BLaER1 treated with 17β-estradiol and CSF1 and Interleukin-3, amounts not matched to agents 10 nM and 100 nM (cell line): Measurements from ENCODE around the gene CPLANE1.

Experiments
- H3K27ac ChIP-seq, 11 experiments: shearing (Covaris generic); formaldehyde crosslinking; 2 replicates each; pipeline ENCODE4 v1.8.1; 2022
- H3K27me3 ChIP-seq, 11 experiments: shearing (Covaris generic); formaldehyde crosslinking; 2 replicates each; pipeline ENCODE4 v1.8.1; 2022
- H3K36me3 ChIP-seq, 11 experiments: shearing (Covaris generic); formaldehyde crosslinking; 2 replicates each; pipeline ENCODE4 v1.8.1; 2022
- H3K4me1 ChIP-seq, 10 experiments: shearing (Covaris generic); formaldehyde crosslinking; 2 replicates each; pipeline ENCODE4 v1.8.1; 2022
- H3K4me2 ChIP-seq, 11 experiments: shearing (Covaris generic); formaldehyde crosslinking; 2 replicates each; pipeline ENCODE4 v1.8.1; 2022
- H3K4me3 ChIP-seq, 10 experiments: shearing (Covaris generic); formaldehyde crosslinking; 2 replicates each; pipeline ENCODE4 v1.8.1; 2022
- H3K9ac ChIP-seq, 11 experiments: shearing (Covaris generic); formaldehyde crosslinking; 2 replicates each; pipeline ENCODE4 v1.8.1; 2022
- H3K9me3 ChIP-seq, 11 experiments: shearing (Covaris generic); formaldehyde crosslinking; replicated peaks in 1 of 11; 2 replicates each; pipeline ENCODE4 v1.8.1; 2022
- H4K20me1 ChIP-seq, 11 experiments: shearing (Covaris generic); formaldehyde crosslinking; 2 replicates each; pipeline ENCODE4 v1.8.1; 2022
- Cebpa-rat ChIP-seq, 11 experiments: shearing (Covaris generic); IDR thresholded peaks; 2 replicates each; pipeline ENCODE4 v1.8.1; 2022

CPLANE1 gene

GRCh38 chr5:37071901-37072581 is 177.1 kb downstream of the CPLANE1 start:
- Histone ChIP-seq H3K9me3 (no peaks in the 10 kb centered on the region), H3K4me3 (no peak overlapping the region), H3K4me1 (no peaks in the 10 kb centered on the region), H3K9ac (no peak overlapping the region), H3K27me3 (no peaks in the 10 kb centered on the region), H4K20me1 (no peaks in the 10 kb centered on the region), H3K4me2 (no peak overlapping the region), H3K36me3 (peaks cover 0 to 8% (median 0%) of the 10 kb centered on the region in 11 experiments; a peak in 3 of 22 replicates), H3K27ac (no peak overlapping the region)
- no peak for TF ChIP-seq Cebpa-rat (IDR thresholded peaks at IDR 0.05)

- no peaks in the 10 kb centered on the region for H4K20me1 ChIP-seq
- no peaks in the 10 kb centered on the region for H3K9me3 ChIP-seq
- H3K4me1 ChIP-seq: no peaks in the 10 kb centered on the region
- no peak overlapping the region for H3K9ac ChIP-seq
- H3K27ac ChIP-seq: no peak overlapping the region
- no peak overlapping the region for H3K4me3 ChIP-seq
- H3K4me2 ChIP-seq: no peak overlapping the region
- H3K36me3 ChIP-seq: peaks cover 0 to 13% (median 4%) of the 10 kb centered on the region in 11 experiments; a peak in 7 of 22 replicates
- no peaks in the 10 kb centered on the region for H3K27me3 ChIP-seq
- TF ChIP-seq Cebpa-rat (IDR thresholded peaks at IDR 0.05): no peak
Observed at GRCh38 chr5:37071487-37071886, 177.7 kb downstream of the CPLANE1 start.

GRCh38 chr5:37064442-37064841 is 184.7 kb downstream of the CPLANE1 start:
- Histone ChIP-seq H3K4me2 (no peak overlapping the region), H3K4me1 (no peaks in the 10 kb centered on the region), H3K4me3 (no peak overlapping the region), H3K27me3 (no peaks in the 10 kb centered on the region), H3K9ac (no peak overlapping the region), H3K9me3 (no peaks in the 10 kb centered on the region), H4K20me1 (peaks cover 0 to 6% (median 0%) of the 10 kb centered on the region in 11 experiments; a peak in 3 of 22 replicates), H3K36me3 (peaks cover 56 to 79% (median 69%) of the 10 kb centered on the region in 11 experiments), H3K27ac (no peak overlapping the region)
- no peak for TF ChIP-seq Cebpa-rat (IDR thresholded peaks at IDR 0.05)

GRCh38 chr5:37063739-37064138 is 185.4 kb downstream of the CPLANE1 start:
- Histone ChIP-seq H3K27ac (no peak overlapping the region), H3K9me3 (no peaks in the 10 kb centered on the region), H3K4me2 (no peak overlapping the region), H3K27me3 (no peaks in the 10 kb centered on the region), H3K4me3 (no peak overlapping the region), H3K4me1 (no peaks in the 10 kb centered on the region), H3K9ac (no peak overlapping the region), H3K36me3 (peaks cover 63 to 86% (median 76%) of the 10 kb centered on the region in 11 experiments), H4K20me1 (peaks cover 0 to 6% (median 0%) of the 10 kb centered on the region in 11 experiments; a peak in 3 of 22 replicates)
- TF ChIP-seq Cebpa-rat (IDR thresholded peaks at IDR 0.05): no peak

GRCh38 chr5:37060030-37060429 is 189.1 kb downstream of the CPLANE1 start:
- no peak for TF ChIP-seq Cebpa-rat (IDR thresholded peaks at IDR 0.05)
- no peak overlapping the region for H3K9ac ChIP-seq
- H3K36me3 ChIP-seq: peaks cover 93 to 100% (median 98%) of the 10 kb centered on the region in 11 experiments
- H3K4me2 ChIP-seq: no peak overlapping the region
- no peaks in the 10 kb centered on the region for H3K27me3 ChIP-seq
- H3K4me3 ChIP-seq: no peak overlapping the region
- H3K27ac ChIP-seq: no peak overlapping the region
- no peaks in the 10 kb centered on the region for H3K9me3 ChIP-seq
- H3K4me1 ChIP-seq: no peaks in the 10 kb centered on the region
- H4K20me1 ChIP-seq: peaks cover 0 to 6% (median 0%) of the 10 kb centered on the region in 11 experiments; a peak in 4 of 22 replicates

- Histone ChIP-seq H3K9me3 (no peaks in the 10 kb centered on the region), H3K27ac (no peak overlapping the region), H3K27me3 (no peaks in the 10 kb centered on the region), H3K4me1 (no peaks in the 10 kb centered on the region), H3K36me3 (peaks cover 92 to 100% (median 97%) of the 10 kb centered on the region in 11 experiments), H3K4me3 (no peak overlapping the region), H3K4me2 (no peak overlapping the region), H4K20me1 (peaks cover 0 to 6% (median 0%) of the 10 kb centered on the region in 11 experiments; a peak in 3 of 22 replicates), H3K9ac (no peak overlapping the region)
- no peak for TF ChIP-seq Cebpa-rat (IDR thresholded peaks at IDR 0.05)
Observed at GRCh38 chr5:37056762-37057161, 192.4 kb downstream of the CPLANE1 start.
